Esophagus squamous epithelium (tissue), 4 donors: ENCODE data around the gene PRR5L.

ENCODE experiments used
- CTCF ChIP-seq, 6 experiments: fragments of 450-650 bp in 4 of 6; fragments of 200-600 bp in 2 of 6; sonication (generic) in 2 of 6; IDR thresholded peaks; one replicate each; pipeline ENCODE4 v1.5.1; 2016 to 2019; ENCODE audit warnings: antibody characterized with exemption in 6 of 6, mild to moderate bottlenecking in 4 of 6, moderate library complexity in 4 of 6
- POLR2A ChIP-seq, 4 donors: fragments of 450-650 bp; IDR thresholded peaks; one replicate each; pipeline ENCODE4 v1.6.1; 2017; ENCODE audit warnings: antibody characterized with exemption in 4 of 4, mild to moderate bottlenecking in 4 of 4, moderate library complexity in 3 of 4

DNA sequence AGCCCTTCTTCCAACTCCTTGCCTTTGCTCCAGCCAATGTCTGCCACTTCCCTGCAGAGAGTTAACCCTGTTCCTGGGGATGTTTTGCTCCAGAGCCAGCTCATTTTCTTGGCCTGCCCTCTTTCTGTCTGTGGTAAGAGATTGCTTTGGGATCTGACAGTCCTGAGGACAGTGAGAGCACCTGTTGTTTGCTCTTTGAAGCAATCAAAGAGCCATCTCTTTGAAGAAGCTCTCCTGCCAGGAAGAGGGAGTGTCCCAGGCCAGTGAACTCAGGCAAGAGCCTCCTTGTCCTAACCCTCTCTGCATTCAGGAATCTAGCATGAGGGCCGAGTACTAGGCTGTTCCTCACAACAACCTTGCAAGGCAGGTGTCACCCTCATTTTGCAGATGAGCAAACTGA, 171.8 kb downstream of the PRR5L start:
- TF ChIP-seq CTCF (IDR thresholded peaks at IDR 0.05) = no peak
- TF ChIP-seq POLR2A (IDR thresholded peaks at IDR 0.05) = no peak
